Measurements from ENCODE around the gene DNA2. TPM values are rescaled to one million over a fixed set of nuclear protein-coding genes. Genes with fewer than 3 reads are reported as not detected.
A peak's percentile ranks its signal among the peaks of the same experiment; 100 is the strongest.

DNA2 gene
- total RNA-seq, 1 donor from 2014 or later, result 85.4 TPM

GRCh38 chr10:68501691-68502090 is 29.9 kb upstream of the DNA2 start:
- no peaks in the 10 kb centered on the region for H3K36me3 ChIP-seq
- no peaks in the 10 kb centered on the region for H3K27me3 Mint-ChIP-seq (ENCODE audit: insufficient read depth, low read depth)

GRCh38 chr10:68499544-68499943 is 27.8 kb upstream of the DNA2 start:
- H3F3A ChIP-seq (ENCODE audit: low read depth), result peaks cover 8% of the 10 kb centered on the region
- Mint-ChIP-seq H3K9me3 (no peaks in the 10 kb centered on the region), H3K27me3 (ENCODE audit: insufficient read depth, low read depth) (no peaks in the 10 kb centered on the region), H3K4me3 (no peak overlapping the region), H3K36me3 (peaks cover 7% of the 10 kb centered on the region), H3K4me1 (peaks cover 5% of the 10 kb centered on the region), H3K27ac (no peak overlapping the region)
- no peak overlapping the region for H3K9ac ChIP-seq
- H2AFZ ChIP-seq (replicated peaks), result no peak overlapping the region
- no peak for DNase-seq (ENCODE audit: low spot score)
- H3K27ac ChIP-seq, result no peak overlapping the region
- H3K4me2 ChIP-seq, result no peak overlapping the region
- no peaks in the 10 kb centered on the region for H3K27me3 ChIP-seq
- no peak overlapping the region for H3K4me3 ChIP-seq
- no peaks in the 10 kb centered on the region for H3K79me2 ChIP-seq (ENCODE audit: low read depth)
- H3K9me3 ChIP-seq (ENCODE audit: low read depth), result no peaks in the 10 kb centered on the region
- TF ChIP-seq EZH2 (IDR thresholded peaks at IDR 0.05), result no peak
- TF ChIP-seq EZH2phosphoT487 (IDR thresholded peaks at IDR 0.05), result no peak
- TF ChIP-seq CTCF (IDR thresholded peaks at IDR 0.05), result no peak
- H3K4me1 ChIP-seq, result no peaks in the 10 kb centered on the region
- H4K20me1 ChIP-seq (ENCODE audit: low read depth), result no peaks in the 10 kb centered on the region
- H3K36me3 ChIP-seq, result no peaks in the 10 kb centered on the region

More at GRCh38 chr10:68501691-68502090, 29.9 kb upstream of the DNA2 start:
- no peak overlapping the region for H3K4me2 ChIP-seq
- H3K4me3 ChIP-seq, result no peak overlapping the region
- Mint-ChIP-seq H3K9me3 (no peaks in the 10 kb centered on the region), H3K4me3 (no peak overlapping the region), H3K27ac (no peak overlapping the region), H3K36me3 (peaks cover 5% of the 10 kb centered on the region), H3K4me1 (no peaks in the 10 kb centered on the region)
- H3K9me3 ChIP-seq (ENCODE audit: low read depth), result no peaks in the 10 kb centered on the region
- TF ChIP-seq EZH2phosphoT487 (IDR thresholded peaks at IDR 0.05), result no peak
- no peaks in the 10 kb centered on the region for H3K79me2 ChIP-seq (ENCODE audit: low read depth)
- no peak for DNase-seq (ENCODE audit: low spot score)
- no peaks in the 10 kb centered on the region for H4K20me1 ChIP-seq (ENCODE audit: low read depth)
- peaks cover 5% of the 10 kb centered on the region for H3F3A ChIP-seq (ENCODE audit: low read depth)
- H3K27ac ChIP-seq, result no peak overlapping the region
- no peaks in the 10 kb centered on the region for H3K27me3 ChIP-seq
- no peak overlapping the region for H3K9ac ChIP-seq
- no peaks in the 10 kb centered on the region for H3K4me1 ChIP-seq
- H2AFZ ChIP-seq (replicated peaks), result no peak overlapping the region

- H3K27me3 ChIP-seq, result no peaks in the 10 kb centered on the region
- no peak overlapping the region for H3K4me2 ChIP-seq
- no peak overlapping the region for H3K4me3 ChIP-seq
- H3K36me3 ChIP-seq, result no peaks in the 10 kb centered on the region
- DNase-seq (ENCODE audit: low spot score), result no peak
- H4K20me1 ChIP-seq (ENCODE audit: low read depth), result no peaks in the 10 kb centered on the region
- TF ChIP-seq EZH2phosphoT487 (IDR thresholded peaks at IDR 0.05), result no peak
- no peak overlapping the region for H3K27ac ChIP-seq
- no peak overlapping the region for H3K9ac ChIP-seq
- H3K4me1 ChIP-seq, result no peaks in the 10 kb centered on the region
- peaks cover 5% of the 10 kb centered on the region for H3F3A ChIP-seq (ENCODE audit: low read depth)
- no peak overlapping the region for H3K4me3 Mint-ChIP-seq
- H2AFZ ChIP-seq (replicated peaks), result no peak overlapping the region
- H3K9me3 Mint-ChIP-seq, result no peaks in the 10 kb centered on the region
- H3K36me3 Mint-ChIP-seq, result peaks cover 7% of the 10 kb centered on the region
- H3K79me2 ChIP-seq (ENCODE audit: low read depth), result no peaks in the 10 kb centered on the region
- H3K27ac Mint-ChIP-seq, result peak overlapping the region; percentile 40
- H3K27me3 Mint-ChIP-seq (ENCODE audit: insufficient read depth, low read depth), result peaks cover 2% of the 10 kb centered on the region
- no peaks in the 10 kb centered on the region for H3K9me3 ChIP-seq (ENCODE audit: low read depth)
- peaks cover 5% of the 10 kb centered on the region for H3K4me1 Mint-ChIP-seq
These were observed 24.3 kb upstream of the DNA2 start for GRCh38 chr10:68496072-68496471.

GRCh38 chr10:68492118-68492517 is 20.3 kb upstream of the DNA2 start:
- Mint-ChIP-seq H3K27ac (no peak overlapping the region), H3K27me3 (ENCODE audit: insufficient read depth, low read depth) (peaks cover 2% of the 10 kb centered on the region), H3K9me3 (no peaks in the 10 kb centered on the region), H3K4me1 (peaks cover 5% of the 10 kb centered on the region), H3K36me3 (peaks cover 11% of the 10 kb centered on the region), H3K4me3 (no peak overlapping the region)
- Histone ChIP-seq H3K27me3 (no peaks in the 10 kb centered on the region), H3K9ac (no peak overlapping the region), H3K79me2 (ENCODE audit: low read depth) (no peaks in the 10 kb centered on the region), H3K36me3 (no peaks in the 10 kb centered on the region), H3K27ac (no peak overlapping the region), H4K20me1 (ENCODE audit: low read depth) (no peaks in the 10 kb centered on the region), H3F3A (ENCODE audit: low read depth) (peaks cover 5% of the 10 kb centered on the region), H3K4me3 (no peak overlapping the region), H3K4me1 (no peaks in the 10 kb centered on the region), H3K4me2 (no peak overlapping the region), H2AFZ (replicated peaks) (no peak overlapping the region), H3K9me3 (ENCODE audit: low read depth) (no peaks in the 10 kb centered on the region)
- TF ChIP-seq EZH2phosphoT487 (IDR thresholded peaks at IDR 0.05) (no peak), EZH2 (IDR thresholded peaks at IDR 0.05) (no peak), CTCF (IDR thresholded peaks at IDR 0.05) (no peak)
- DNase-seq (ENCODE audit: low spot score), result no peak
